IMR-90 (cell line): ENCODE measurements around the gene STEAP1. TPM values are rescaled to one million over a fixed set of nuclear protein-coding genes. Genes with fewer than 3 reads are reported as not detected.
A peak's percentile ranks its signal among the peaks of the same experiment; 100 is the strongest.

Source experiments
- ATAC-seq: fragments of 200-7000 bp; cut with Tn5 transposase; 2 replicates; pipeline ENCODE4 v1.9.1; 2020; ENCODE audit warnings: low read depth, mild to moderate bottlenecking, moderate library complexity
- BruUV-seq: library from RNA; stranded (reverse); fragments of 400-500 nt; replicated peaks from 2 replicates; lab custom pipeline; 2021; lab: Mats Ljungman, UMichigan
- CTCF ChIA-PET: fragments of 300-600 bp; formaldehyde crosslinking; extraction: SDS; loops from one replicate; lab custom pipeline; 2021; ENCODE audit warnings: antibody characterized with exemption; lab: Yijun Ruan, JAX
- POLR2A ChIA-PET: fragments of 300-600 bp; sonication (Branson Sonifier 250); formaldehyde crosslinking; loops from one replicate; lab custom pipeline; 2022; ENCODE audit warnings: antibody characterized with exemption; ENCODE audit not compliant: unreplicated experiment; lab: Charles Lee
- DNase-seq: peaks from one replicate; pipeline ENCODE4 v3.0.0; 2013
- H2AFZ ChIP-seq: replicated peaks from 2 replicates; pipeline ENCODE3; 2013; ENCODE audit warnings: low read length, mild to moderate bottlenecking; ENCODE audit not compliant: poor library complexity
- H2AK5ac ChIP-seq: 2 replicates; pipeline ENCODE4 v1.6.1; 2013; ENCODE audit warnings: low read depth, low read length, inconsistent platforms
- H2AK9ac ChIP-seq: replicated peaks from 2 replicates; pipeline ENCODE3; 2013; ENCODE audit warnings: mild to moderate bottlenecking, low read depth, low read length, moderate library complexity; ENCODE audit not compliant: poor library complexity
- H2BK120ac ChIP-seq: 2 replicates; pipeline ENCODE4 v1.6.1; 2013; ENCODE audit warnings: low read depth, low read length, inconsistent platforms
- H2BK15ac ChIP-seq: 3 replicates; pipeline ENCODE4 v1.6.1; 2013; ENCODE audit warnings: low read depth, low read length, inconsistent platforms
- H2BK20ac ChIP-seq: 2 replicates; pipeline ENCODE4 v1.6.1; 2013; ENCODE audit warnings: low read depth, mild to moderate bottlenecking, inconsistent platforms, low read length, moderate library complexity
- H2BK5ac ChIP-seq: 2 replicates; pipeline ENCODE4 v1.6.1; 2013; ENCODE audit warnings: mild to moderate bottlenecking, low read depth, low read length, inconsistent platforms; ENCODE audit not compliant: poor library complexity, severe bottlenecking
- H3K14ac ChIP-seq: replicated peaks from 2 replicates; pipeline ENCODE4 v1.6.1; 2013; ENCODE audit warnings: low read depth, low read length, inconsistent platforms
- H3K18ac ChIP-seq: 2 replicates; pipeline ENCODE4 v1.6.1; 2013; ENCODE audit warnings: low read depth, low read length, control low read depth
- H3K23ac ChIP-seq: 2 replicates; pipeline ENCODE4 v1.6.1; 2013; ENCODE audit warnings: low read depth, low read length, inconsistent platforms
- H3K27ac ChIP-seq: 2 replicates; pipeline ENCODE4 v1.5.1; 2013; ENCODE audit warnings: mild to moderate bottlenecking, control low read depth, low read length; ENCODE audit not compliant: insufficient read depth
- H3K27me3 ChIP-seq: 2 replicates; pipeline ENCODE4 v1.6.1; 2013; ENCODE audit warnings: low read length; ENCODE audit not compliant: control insufficient read depth, insufficient read depth
- H3K36me3 ChIP-seq: 2 replicates; pipeline ENCODE4 v1.6.1; 2013; ENCODE audit warnings: low read length, mixed read lengths; ENCODE audit not compliant: control insufficient read depth, insufficient read depth
- H3K4ac ChIP-seq: 2 replicates; pipeline ENCODE4 v1.6.1; 2013; ENCODE audit warnings: low read depth, low read length, inconsistent platforms
- H3K4me1 ChIP-seq: 2 replicates; pipeline ENCODE4 v1.6.1; 2013; ENCODE audit warnings: low read length, mixed read lengths; ENCODE audit not compliant: control insufficient read depth, insufficient read depth
- H3K4me2 ChIP-seq: 2 replicates; pipeline ENCODE4 v1.6.1; 2013; ENCODE audit warnings: low read depth, mild to moderate bottlenecking, control low read depth, low read length, moderate library complexity
- H3K4me3 ChIP-seq: 2 replicates; pipeline ENCODE4 v1.5.1; 2013; ENCODE audit warnings: low read depth, mild to moderate bottlenecking, control low read depth, low read length, moderate library complexity; ENCODE audit not compliant: insufficient read depth
- H3K56ac ChIP-seq: 2 replicates; pipeline ENCODE4 v1.6.1; 2013; ENCODE audit warnings: low read length, inconsistent platforms; ENCODE audit not compliant: insufficient read depth; ENCODE audit errors: extremely low read depth
- H3K79me1 ChIP-seq, 2 experiments: 2 replicates each; pipeline ENCODE4 v1.6.1; 2013; ENCODE audit warnings: low read length in 2 of 2, inconsistent platforms in 1 of 2, low read depth in 1 of 2
- H3K9ac ChIP-seq: 2 replicates; pipeline ENCODE4 v1.6.1; 2013; ENCODE audit warnings: low read depth, low read length, control low read depth
- H3K9me1 ChIP-seq: 2 replicates; pipeline ENCODE4 v1.6.1; 2013; ENCODE audit warnings: low read length, inconsistent platforms; ENCODE audit not compliant: insufficient read depth
- H3K9me3 ChIP-seq: 2 replicates; pipeline ENCODE4 v1.6.1; 2013; ENCODE audit warnings: low read length; ENCODE audit not compliant: control insufficient read depth, insufficient read depth
- H4K20me1 ChIP-seq: 2 replicates; pipeline ENCODE4 v1.6.1; 2013; ENCODE audit warnings: low read length, inconsistent platforms; ENCODE audit not compliant: insufficient read depth
- H4K5ac ChIP-seq: 2 replicates; pipeline ENCODE4 v1.6.1; 2013; ENCODE audit warnings: mild to moderate bottlenecking, low read depth, low read length, control low read depth
- H4K8ac ChIP-seq, 2 experiments: 2 replicates each; pipeline ENCODE4 v1.6.1; 2013; ENCODE audit warnings: low read depth in 2 of 2, low read length in 2 of 2, control low read depth in 1 of 2, inconsistent platforms in 1 of 2
- H4K91ac ChIP-seq: 2 replicates; pipeline ENCODE4 v1.6.1; 2013; ENCODE audit warnings: low read depth, low read length, inconsistent platforms; ENCODE audit not compliant: insufficient read depth
- FOS ChIP-seq: fragments of 150-350 bp; IDR thresholded peaks from 2 replicates; pipeline ENCODE4 v1.6.1; 2016; ENCODE audit warnings: low read depth, low read length
- MAZ ChIP-seq: IDR thresholded peaks from 2 replicates; pipeline ENCODE4 v1.6.1; 2012; ENCODE audit warnings: low read depth, mild to moderate bottlenecking, low read length, improper control_type of control experiment, moderate library complexity, borderline replicate concordance
- MXI1 ChIP-seq: IDR thresholded peaks from 2 replicates; pipeline ENCODE4 v1.6.1; 2012; ENCODE audit warnings: low read depth, mild to moderate bottlenecking, low read length, moderate library complexity, borderline replicate concordance
- POLR2A ChIP-seq: IDR thresholded peaks from 2 replicates; pipeline ENCODE4 v1.6.1; 2012; ENCODE audit warnings: mild to moderate bottlenecking, low read depth, low read length
- RFX5 ChIP-seq: IDR thresholded peaks from 2 replicates; pipeline ENCODE4 v1.8.0; 2012; ENCODE audit warnings: low read depth, mild to moderate bottlenecking, low read length, moderate library complexity
- USF2 ChIP-seq: fragments of 150-350 bp; IDR thresholded peaks from 2 replicates; pipeline ENCODE4 v1.6.1; 2017; ENCODE audit warnings: mild to moderate bottlenecking, antibody characterized with exemption, low read length, low read depth
- WGBS, 2 experiments: methylation state at CpG; one replicate each; pipeline versions ENCODE4 v1.1.5 to v1.1.7; 2013; ENCODE audit warnings: missing lambda C conversion rate in 2 of 2; ENCODE audit not compliant: insufficient read length in 1 of 2; ENCODE audit errors: extremely low coverage in 2 of 2; 5-methylcytosine and 5-hydroxymethylcytosine counted together
- dilution Hi-C: fragments of 300-500 bp; cut with HindIII; formaldehyde crosslinking; loops from one replicate; pipeline ENCODE4 v1.14.3; 2018; ENCODE audit warnings: low sequenced_read_pairs; ENCODE audit not compliant: unreplicated experiment
- in situ Hi-C: fragments of 300-500 bp; cut with MboI; formaldehyde crosslinking; loops from 3 replicates; pipeline ENCODE4 v1.14.3; 2019; ENCODE audit warnings: low sequenced_read_pairs, inconsistent platforms, mixed read lengths
- intact Hi-C: fragments of 100-400 bp; cut with micrococcal nuclease; formaldehyde crosslinking; loops from 2 replicates; pipeline ENCODE4 v1.10.0; 2022
- polyA plus RNA-seq, 3 experiments: library from polyadenylated mRNA; depleted of rRNA; stranded (reverse); fragments of >200 nt; gene quantifications; 2 replicates each; pipeline ENCODE4 v1.2.3, GENCODE V29; 2012; ENCODE audit warnings: low replicate concordance in 1 of 3
- total RNA-seq: library from RNA; depleted of rRNA; stranded (reverse); fragments of >200 nt; gene quantifications from 2 replicates; pipeline ENCODE4 v1.2.3, GENCODE V29; 2012

STEAP1 gene
- total and polyA plus RNA-seq, 2 of the 4 experiments (the other 2 are of a cell fraction), result 3.9 to 5.2 TPM

DNA sequence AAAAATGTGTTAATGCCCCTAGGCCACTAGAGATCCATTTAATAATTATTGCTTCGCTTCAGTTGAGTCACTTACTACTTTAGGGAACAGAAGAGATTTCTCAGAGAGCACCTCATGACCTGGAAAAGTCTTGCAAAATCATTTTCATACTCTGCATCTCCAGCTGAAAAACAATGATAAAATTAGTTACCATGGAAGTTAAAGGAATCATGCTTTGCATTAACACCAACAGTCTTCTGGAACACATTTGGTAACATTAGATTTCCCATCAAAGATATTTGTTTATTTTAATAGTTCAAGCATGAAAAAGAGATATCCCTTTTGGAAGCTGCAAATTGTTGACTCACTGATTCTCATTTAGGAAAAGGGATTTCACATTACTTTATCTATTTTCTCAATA, 55.5 kb downstream of the STEAP1 start:
- dilution Hi-C loops (no loop called here), in situ Hi-C loops (no loop called here), intact Hi-C loops (loop anchor here (2.0 kb wide), 1 partner anchor 55 kb away; the partner anchor contains the start of gene STEAP1)
- Histone ChIP-seq H4K8ac (no peak overlapping the region), H3K36me3 (no peaks in the 10 kb centered on the region), H3K9ac (no peak overlapping the region), H3K4me2 (no peak overlapping the region), H2BK15ac (no peak overlapping the region), H2BK5ac (no peak overlapping the region), H2AK5ac (no peak overlapping the region), H4K20me1 (no peaks in the 10 kb centered on the region), H3K56ac (no peak overlapping the region), H4K5ac (no peak overlapping the region), H2AFZ (no peak overlapping the region), H3K4me1 (no peaks in the 10 kb centered on the region), H2AK9ac (no peak overlapping the region), H3K9me1 (no peaks in the 10 kb centered on the region), H3K4ac (no peak overlapping the region), H3K79me1 (no peaks in the 10 kb centered on the region), H4K91ac (no peak overlapping the region), H3K23ac (no peak overlapping the region), H3K4me3 (no peak overlapping the region), H3K27me3 (no peaks in the 10 kb centered on the region), H2BK120ac (no peak overlapping the region), H3K14ac (no peak overlapping the region), H3K18ac (no peak overlapping the region), H3K27ac (no peak overlapping the region), H2BK20ac (no peak overlapping the region), H3K9me3 (no peaks in the 10 kb centered on the region)
- ChIA-PET POLR2A (no interaction called here), CTCF (no interaction called here)
- WGBS, 2 experiments, result no CpG with 5 or more reads among the region's 1 CpG
- no peak for TF ChIP-seq RFX5
- no peak for TF ChIP-seq MXI1
- TF ChIP-seq FOS, result no peak
- TF ChIP-seq MAZ, result no peak
- no peak for TF ChIP-seq POLR2A
- no peak for TF ChIP-seq USF2
- BruUV-seq, result no TSS peak
- ATAC-seq, result no peak
- DNase-seq, result peak; percentile 11
